NCI-H774 (cell line): Measurements from ENCODE around the gene ZBTB17.

ENCODE experiments used
- DNase-seq: peaks from one replicate; lab custom pipeline; 2025; lab: John Stamatoyannopoulos, UW

The ZBTB17 gene

GRCh38 chr1:15947382-15948090 lies 28.4 kb downstream of the ZBTB17 start:
- DNase-seq, result no peak

GRCh38 chr1:15946571-15947381 lies 29.1 kb downstream of the ZBTB17 start:
- no peak for DNase-seq

- DNase-seq, result no peak
These were observed 30.0 kb downstream of the ZBTB17 start for GRCh38 chr1:15945832-15946448.

- DNase-seq, result no peak
These were observed 30.7 kb downstream of the ZBTB17 start for GRCh38 chr1:15945011-15945831.

- DNase-seq, result no peak
These were observed 31.4 kb downstream of the ZBTB17 start for GRCh38 chr1:15944308-15945010.

GRCh38 chr1:15943992-15944307 lies 32.0 kb downstream of the ZBTB17 start:
- no peak for DNase-seq

- no peak for DNase-seq
These were observed 32.4 kb downstream of the ZBTB17 start for GRCh38 chr1:15943328-15943991.

- no peak for DNase-seq
These were observed 33.1 kb downstream of the ZBTB17 start for GRCh38 chr1:15942661-15943327.

GRCh38 chr1:15941899-15942660 lies 33.8 kb downstream of the ZBTB17 start:
- no peak for DNase-seq

- DNase-seq, result no peak
These were observed 34.7 kb downstream of the ZBTB17 start for GRCh38 chr1:15941044-15941840.

- DNase-seq, result no peak
These were observed 35.5 kb downstream of the ZBTB17 start for GRCh38 chr1:15940110-15941043.

GRCh38 chr1:15939181-15940109 lies 36.5 kb downstream of the ZBTB17 start:
- no peak for DNase-seq

- no peak for DNase-seq
These were observed 37.2 kb downstream of the ZBTB17 start for GRCh38 chr1:15938628-15939161.

- DNase-seq, result no peak
These were observed 38.2 kb downstream of the ZBTB17 start for GRCh38 chr1:15937706-15938168.

- DNase-seq, result no peak
These were observed 38.8 kb downstream of the ZBTB17 start for GRCh38 chr1:15937146-15937545.

- DNase-seq, result no peak
These were observed 39.9 kb downstream of the ZBTB17 start for GRCh38 chr1:15936025-15936424.
